ENCODE measurements around the gene PYCARD. TPM values are rescaled to one million over a fixed set of nuclear protein-coding genes. Genes with fewer than 3 reads are reported as not detected.

Gene PYCARD
- total RNA-seq, 1 experiment from 2014 or later, result not detected

- DNase-seq (ENCODE audit: low read depth, low spot score) (no peak), ATAC-seq (no peak)
- peaks cover 36% of the 10 kb centered on the region for H3K79me2 ChIP-seq (ENCODE audit: insufficient read depth, low read length)
- no TSS peak for BruUV-seq (replicated peaks)
- no peak overlapping the region for H3K27ac ChIP-seq (ENCODE audit: low read depth, low read length)
- no peak overlapping the region for H2AFZ ChIP-seq (ENCODE audit: low read depth, low read length, poor library complexity, severe bottlenecking)
- H3K27me3 ChIP-seq (ENCODE audit: insufficient read depth, low read length), result no peaks in the 10 kb centered on the region
- no peak overlapping the region for H3K9ac ChIP-seq (ENCODE audit: low read length)
- TF ChIP-seq EGR1 (IDR thresholded peaks at IDR 0.05; ENCODE audit: low read depth), result no peak
- no peak for TF ChIP-seq ZBTB33 (IDR thresholded peaks at IDR 0.05; ENCODE audit: extremely low read depth, insufficient replicate concordance, low read length)
- TF ChIP-seq ZFX (IDR thresholded peaks at IDR 0.05), result no peak
- no peak for TF ChIP-seq YY1 (IDR thresholded peaks at IDR 0.05; ENCODE audit: extremely low read depth, insufficient replicate concordance, low read depth, low read length)
- no peak for TF ChIP-seq SIN3A (IDR thresholded peaks at IDR 0.05; ENCODE audit: low read depth)
- TF ChIP-seq SRF (IDR thresholded peaks at IDR 0.05; ENCODE audit: low read depth), result no peak
- TF ChIP-seq ELF1 (IDR thresholded peaks at IDR 0.05; ENCODE audit: borderline replicate concordance, low read depth), result no peak
- no peak for TF ChIP-seq RAD21 (IDR thresholded peaks at IDR 0.05; ENCODE audit: low read depth)
- no peak for TF ChIP-seq ATF3 (IDR thresholded peaks at IDR 0.05)
- TF ChIP-seq TCF7L2 (IDR thresholded peaks at IDR 0.05; ENCODE audit: borderline replicate concordance, extremely low read depth, insufficient read depth, insufficient read length), result no peak
- no peak for TF ChIP-seq SP1 (IDR thresholded peaks at IDR 0.05; ENCODE audit: low read depth)
- no peak overlapping the region for H3K4me3 ChIP-seq (replicated peaks in 1 of 2; ENCODE audit: low read depth in 1 of 2, low read length in 2 of 2)
- no peak overlapping the region for H3K4me2 ChIP-seq (ENCODE audit: low read length)
- intact Hi-C loops (cut with micrococcal nuclease), result loop anchor here (10.0 kb wide), 1 partner anchor 236 kb away; the partner anchor contains the start of gene ARMC5
- no peaks in the 10 kb centered on the region for H3K9me3 ChIP-seq (ENCODE audit: control insufficient read depth in 1 of 2, insufficient read depth in 1 of 2, low read depth in 1 of 2, low read length in 2 of 2)
- RAD21 ChIA-PET (ENCODE audit: low non-redundant PET in 1 of 2, low total read pairs in 2 of 2, uncharacterized antibody in 2 of 2, unreplicated experiment in 2 of 2), result no interaction called here
- POLR2A ChIA-PET, result no interaction called here
- no peaks in the 10 kb centered on the region for H3K9me2 ChIP-seq (ENCODE audit: insufficient read depth)
- CTCF ChIA-PET, result no interaction called here
- H4K20me1 ChIP-seq (ENCODE audit: insufficient read depth), result no peaks in the 10 kb centered on the region
- H3K36me3 ChIP-seq (ENCODE audit: control insufficient read depth in 1 of 2, insufficient read depth in 2 of 2, low read length in 2 of 2), result no peaks in the 10 kb centered on the region; a peak in 1 of 4 replicates
- H3K4me1 ChIP-seq (ENCODE audit: control insufficient read depth in 1 of 2, insufficient read depth in 2 of 2, low read length in 2 of 2), result peaks cover 4 to 18% of the 10 kb centered on the region in 2 experiments
Measured at GRCh38 chr16:31219154-31219741, 16.7 kb upstream of the PYCARD start.

Data from HCT116 (cell line).